GM18870 (cell line): ENCODE results near the gene CNDP1.

Source experiments
- ATAC-seq: cut with Tn5 transposase; IDR thresholded peaks from one replicate; pipeline ENCODE4 v1.9.1; 2021; ENCODE audit warnings: moderate library complexity; ENCODE audit not compliant: unreplicated experiment

The CNDP1 gene

DNA sequence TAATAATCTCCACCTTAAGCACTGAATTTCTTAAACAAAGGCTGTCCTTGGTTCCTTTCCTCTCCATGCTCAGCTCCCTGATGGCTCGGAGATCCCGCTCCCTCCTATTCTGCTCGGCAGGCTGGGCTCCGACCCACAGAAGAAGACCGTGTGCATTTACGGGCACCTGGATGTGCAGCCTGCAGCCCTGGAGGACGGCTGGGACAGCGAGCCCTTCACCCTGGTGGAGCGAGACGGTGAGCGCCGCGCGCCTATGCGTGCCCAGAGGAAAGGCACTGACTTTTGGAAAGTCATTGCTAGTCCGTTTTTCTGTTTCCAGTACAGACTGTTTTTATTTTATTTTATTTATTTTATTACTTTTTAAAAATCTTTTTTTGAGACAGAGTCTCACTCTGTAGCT is 28.5 kb upstream of the CNDP1 start:
- no peak for ATAC-seq

DNA sequence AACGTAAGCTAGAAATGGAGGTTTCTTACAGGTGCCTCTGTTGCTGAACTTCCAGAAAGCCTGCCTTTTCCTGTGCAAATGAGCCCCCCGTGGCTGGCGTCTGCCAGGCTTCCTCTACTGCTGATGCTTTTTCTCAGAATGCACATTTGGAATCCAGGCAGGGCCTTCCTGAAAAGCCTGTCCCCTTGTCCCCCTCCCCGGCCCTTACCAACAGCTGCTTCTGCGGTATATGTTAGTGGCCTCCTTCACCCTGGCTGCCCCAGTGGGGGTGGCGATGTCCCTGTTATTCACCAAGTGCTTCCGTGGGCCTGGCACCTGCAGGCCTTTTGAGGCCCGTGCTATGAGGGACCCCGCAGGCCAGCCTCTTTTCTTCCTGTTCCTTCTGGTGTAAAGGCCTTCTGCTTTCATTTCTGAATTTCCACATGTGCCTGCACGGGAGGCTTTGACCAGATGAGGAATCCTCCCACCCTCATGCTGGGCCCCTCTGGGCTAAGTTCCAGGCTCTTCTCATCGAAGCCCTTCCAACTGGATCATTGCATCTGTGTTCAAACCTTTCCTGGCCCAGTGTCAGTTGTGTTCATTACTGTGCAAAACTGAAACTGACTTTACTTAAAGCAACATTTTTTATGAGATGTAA is 27.7 kb upstream of the CNDP1 start:
- ATAC-seq, result no peak

DNA sequence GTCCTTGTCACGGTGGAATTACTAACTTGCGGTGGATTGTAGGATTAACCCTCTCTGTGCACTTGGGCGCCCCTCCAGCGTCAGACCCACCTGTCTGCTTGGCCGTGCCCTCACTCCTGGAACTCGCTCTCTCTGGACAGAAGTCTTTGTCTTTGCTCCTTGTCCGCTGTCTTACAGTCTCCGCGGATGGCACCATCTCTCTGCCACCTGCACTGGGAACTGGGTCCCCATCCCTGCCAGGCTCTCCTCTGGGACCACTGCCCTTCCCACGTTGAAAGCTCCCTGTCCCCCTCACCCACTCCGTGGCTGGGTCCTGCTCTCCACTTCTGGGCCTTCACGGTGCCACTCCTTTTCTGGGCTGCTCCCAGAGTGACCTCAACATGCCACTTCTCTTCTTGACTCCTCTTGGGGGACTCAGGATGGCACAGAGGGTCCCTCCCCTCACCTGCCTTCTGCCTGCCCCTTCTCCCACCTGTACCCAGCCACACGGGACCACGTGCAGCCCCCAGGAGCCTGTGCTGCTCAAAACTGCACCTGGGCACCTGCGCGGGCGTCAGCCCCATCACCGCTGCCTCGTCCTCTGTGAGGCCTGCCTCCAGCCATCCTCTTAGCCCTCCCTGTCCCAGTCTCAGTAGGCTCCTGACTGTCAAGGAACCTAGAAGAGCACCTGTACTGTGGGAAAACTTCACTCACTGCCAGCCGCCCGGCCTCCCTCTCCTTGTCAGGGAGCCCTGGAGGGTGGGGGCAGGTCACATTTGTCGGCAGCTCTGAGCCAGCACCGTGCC is 27.0 kb upstream of the CNDP1 start:
- ATAC-seq, result no peak

DNA sequence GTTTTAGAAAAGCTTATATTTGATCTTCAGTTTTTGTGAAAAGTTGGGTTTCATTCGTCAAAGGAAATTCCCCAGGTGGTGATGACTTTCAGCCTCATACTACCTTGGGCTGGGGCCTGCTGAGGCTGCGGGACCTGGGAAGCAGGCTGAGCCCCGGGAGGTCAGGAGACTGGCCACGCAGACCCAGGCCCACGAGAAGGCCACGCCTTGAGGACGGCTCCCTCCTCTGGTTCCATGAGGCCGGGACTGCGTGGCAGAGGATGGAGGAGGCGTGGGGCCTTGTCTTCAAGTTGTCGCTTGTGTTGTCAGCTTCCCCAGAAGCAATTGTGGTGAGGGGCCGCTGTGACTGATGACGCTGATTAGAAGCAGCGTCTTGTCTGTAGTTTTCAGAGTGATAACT is 26.4 kb upstream of the CNDP1 start:
- ATAC-seq, result no peak

DNA sequence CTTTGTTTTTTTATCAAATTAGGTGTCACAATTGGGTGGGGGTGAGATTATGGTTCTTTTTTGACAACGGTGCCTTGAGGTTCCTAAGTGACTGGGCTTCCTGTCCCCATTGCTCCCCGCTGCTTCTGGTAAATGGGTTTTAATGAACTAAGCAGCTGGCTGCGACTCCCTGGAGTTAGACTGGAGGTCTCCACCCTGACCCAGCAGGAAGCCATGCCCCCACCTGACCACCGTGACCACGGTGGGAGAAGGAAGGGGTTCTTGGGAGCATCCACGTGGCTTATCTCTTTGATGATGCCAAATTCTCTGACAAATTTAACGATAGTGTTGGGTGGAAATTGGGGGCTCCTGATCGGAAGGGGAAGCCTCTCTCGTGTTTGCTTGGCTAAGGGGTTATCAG is 25.9 kb upstream of the CNDP1 start:
- ATAC-seq, result no peak

DNA sequence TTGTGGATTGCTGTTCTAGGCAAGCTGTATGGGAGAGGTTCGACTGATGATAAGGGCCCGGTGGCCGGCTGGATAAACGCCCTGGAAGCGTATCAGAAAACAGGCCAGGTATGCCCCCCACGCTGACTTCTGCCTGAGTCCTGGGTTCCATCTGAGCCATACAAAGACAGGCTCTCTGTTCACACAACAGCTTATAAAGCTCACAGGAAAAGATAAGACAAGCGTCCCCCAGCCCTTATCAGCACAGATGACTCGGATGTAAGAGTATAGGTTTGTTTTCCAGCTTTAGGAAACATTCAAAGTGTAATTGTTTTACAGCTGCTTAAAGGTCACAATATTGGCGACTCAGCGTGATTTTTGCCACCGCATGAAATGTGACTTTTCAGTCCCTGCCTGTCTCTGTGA is 25.5 kb upstream of the CNDP1 start:
- no peak for ATAC-seq

DNA sequence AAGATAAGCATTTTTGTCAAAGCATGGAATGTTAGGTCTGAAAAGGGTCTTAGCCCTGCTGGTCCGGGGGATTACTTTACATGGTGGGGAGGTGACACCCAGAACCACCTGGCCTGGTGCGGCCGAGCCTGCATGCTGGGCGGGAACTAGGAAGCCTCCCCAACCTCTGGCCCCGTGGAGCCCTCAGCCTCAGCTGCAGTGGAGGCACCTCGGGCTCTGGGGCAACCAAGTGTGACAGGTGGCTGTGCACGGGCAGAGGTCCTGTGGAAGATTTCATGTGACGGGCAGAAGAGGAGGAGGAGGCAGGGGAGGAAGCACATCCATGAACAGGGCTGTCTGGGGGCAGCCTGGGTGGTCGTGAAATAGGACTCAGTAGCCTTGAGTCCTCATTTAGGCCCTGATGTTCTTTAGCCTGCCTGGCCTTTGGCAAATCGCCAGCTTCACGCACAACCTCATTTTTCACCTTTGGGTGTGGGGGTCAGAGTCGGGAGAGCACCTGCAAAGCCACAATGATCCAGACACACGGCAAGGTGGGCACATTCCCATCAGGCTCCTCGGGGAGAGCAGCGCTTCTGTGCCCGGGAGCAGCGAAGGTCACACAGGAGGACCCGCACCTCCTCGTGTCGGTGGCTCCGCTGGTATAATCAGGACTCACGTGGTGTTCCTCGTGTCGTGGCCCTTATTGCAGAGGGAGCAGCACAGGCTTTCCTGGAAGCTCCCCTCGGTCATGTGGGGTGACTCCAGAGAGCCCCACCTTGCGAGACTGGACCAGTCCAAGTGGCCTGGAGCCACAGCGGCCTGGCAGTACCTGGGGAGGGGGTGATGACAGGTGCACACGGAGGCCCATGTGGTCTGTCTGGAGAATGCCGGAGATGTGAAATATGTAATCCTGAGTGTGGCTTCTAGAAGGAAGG is 24.2 kb upstream of the CNDP1 start:
- ATAC-seq, result no peak

DNA sequence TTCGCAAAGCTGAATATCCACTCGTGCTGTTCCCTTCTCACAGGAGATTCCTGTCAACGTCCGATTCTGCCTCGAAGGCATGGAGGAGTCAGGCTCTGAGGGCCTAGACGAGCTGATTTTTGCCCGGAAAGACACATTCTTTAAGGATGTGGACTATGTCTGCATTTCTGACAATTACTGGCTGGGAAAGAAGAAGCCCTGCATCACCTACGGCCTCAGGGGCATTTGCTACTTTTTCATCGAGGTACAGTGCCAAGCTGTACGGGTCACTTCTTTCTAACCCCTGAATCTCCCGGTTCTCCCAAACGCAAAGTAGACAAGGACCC is 23.6 kb upstream of the CNDP1 start:
- no peak for ATAC-seq

DNA sequence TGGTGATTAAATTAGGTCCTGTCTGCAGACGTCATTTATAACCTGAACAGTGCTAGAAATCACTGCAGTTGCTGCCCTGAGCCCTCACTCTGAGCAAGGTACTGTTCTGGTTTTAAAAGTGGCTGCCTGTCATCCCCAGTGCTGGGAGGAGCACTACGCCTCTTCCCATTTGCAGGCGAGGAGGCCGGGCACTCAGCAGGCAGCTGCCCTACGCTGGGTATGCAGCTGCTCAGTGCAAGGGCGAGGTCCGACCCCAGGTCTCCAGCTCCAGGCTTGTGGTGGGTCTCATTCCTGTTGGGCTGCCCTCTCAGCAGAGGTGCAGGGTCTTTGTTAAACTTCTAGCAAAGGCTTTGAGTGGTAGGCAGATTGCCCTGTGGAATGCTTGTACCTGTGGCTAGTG is 22.5 kb upstream of the CNDP1 start:
- no peak for ATAC-seq

DNA sequence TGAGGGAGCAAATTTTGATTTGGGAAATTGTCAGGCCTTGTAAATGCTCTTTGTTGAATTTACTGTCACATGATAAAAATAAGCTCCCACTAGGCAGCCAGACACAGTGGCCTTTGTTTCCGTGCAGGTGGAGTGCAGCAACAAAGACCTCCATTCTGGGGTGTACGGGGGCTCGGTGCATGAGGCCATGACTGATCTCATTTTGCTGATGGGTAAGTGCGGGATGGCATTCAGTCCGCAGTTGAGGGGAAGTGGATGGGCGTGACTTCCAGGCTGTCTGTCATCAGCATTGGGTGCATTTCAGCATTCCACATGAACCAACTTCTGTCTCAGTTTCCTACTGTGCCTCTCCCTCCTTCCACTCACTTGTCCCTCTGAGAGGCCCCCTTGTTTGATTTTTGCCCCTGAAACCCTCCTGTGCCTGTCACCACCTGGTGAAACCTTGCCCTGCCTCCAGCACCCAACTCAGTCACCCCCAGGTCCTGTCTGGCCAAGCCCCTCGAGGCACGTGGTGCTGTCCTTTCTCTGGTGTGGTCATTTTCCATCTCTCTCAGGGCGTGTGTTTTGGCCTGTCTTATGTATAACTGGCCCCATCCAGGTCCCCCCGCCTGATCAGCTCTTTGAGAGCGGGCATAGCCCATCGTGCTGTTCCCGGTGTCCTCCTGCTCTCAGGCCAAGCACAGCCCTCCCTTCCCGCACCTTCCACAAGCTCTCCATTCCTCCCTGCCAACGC is 21.8 kb upstream of the CNDP1 start:
- no peak for ATAC-seq

DNA sequence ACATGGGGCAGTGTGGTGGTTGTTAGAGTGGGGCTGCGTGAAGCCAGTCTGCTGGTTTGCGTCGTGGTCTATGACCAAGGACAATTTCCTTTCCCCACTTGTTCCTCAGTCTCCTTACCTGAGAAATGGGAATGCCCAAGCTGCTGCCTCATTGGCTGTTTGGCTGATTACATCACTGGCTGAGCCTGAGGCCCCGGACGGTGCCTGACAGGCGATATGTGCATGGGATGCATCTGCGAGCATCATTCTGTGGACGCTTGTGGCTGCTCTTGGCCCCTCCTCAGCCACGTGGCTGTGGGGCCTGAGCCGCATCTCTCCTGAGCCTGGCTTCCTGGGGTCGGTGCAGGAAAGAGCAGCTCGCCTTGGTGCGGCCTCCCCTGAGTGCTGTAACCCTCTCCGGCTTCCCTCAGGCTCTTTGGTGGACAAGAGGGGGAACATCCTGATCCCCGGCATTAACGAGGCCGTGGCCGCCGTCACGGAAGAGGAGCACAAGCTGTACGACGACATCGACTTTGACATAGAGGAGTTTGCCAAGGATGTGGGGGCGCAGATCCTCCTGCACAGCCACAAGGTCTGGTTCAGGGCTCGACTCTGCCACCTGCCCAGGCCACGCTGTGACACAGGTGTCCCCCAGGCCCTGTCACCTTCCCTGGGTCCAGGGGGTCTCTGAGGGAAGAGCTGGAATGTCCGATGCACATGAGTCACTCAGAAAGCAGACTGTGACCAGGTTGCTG is 21.0 kb upstream of the CNDP1 start:
- no peak for ATAC-seq

DNA sequence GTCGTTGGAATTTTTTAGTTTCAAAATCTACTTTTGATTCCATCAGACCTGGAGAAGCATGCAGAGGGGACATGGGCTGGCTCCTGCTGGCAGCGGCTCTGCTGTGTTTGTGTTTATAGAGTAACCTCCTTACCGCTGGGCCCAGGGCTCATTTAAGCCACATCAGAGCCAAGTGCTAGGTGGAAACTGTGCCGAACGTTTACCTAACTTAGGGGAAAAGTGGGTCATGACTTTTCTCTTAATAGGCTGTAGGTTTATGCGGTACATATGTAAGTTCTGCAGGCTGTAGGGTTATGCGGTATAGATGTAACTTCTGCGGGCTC is 20.5 kb upstream of the CNDP1 start:
- ATAC-seq, result no peak

DNA sequence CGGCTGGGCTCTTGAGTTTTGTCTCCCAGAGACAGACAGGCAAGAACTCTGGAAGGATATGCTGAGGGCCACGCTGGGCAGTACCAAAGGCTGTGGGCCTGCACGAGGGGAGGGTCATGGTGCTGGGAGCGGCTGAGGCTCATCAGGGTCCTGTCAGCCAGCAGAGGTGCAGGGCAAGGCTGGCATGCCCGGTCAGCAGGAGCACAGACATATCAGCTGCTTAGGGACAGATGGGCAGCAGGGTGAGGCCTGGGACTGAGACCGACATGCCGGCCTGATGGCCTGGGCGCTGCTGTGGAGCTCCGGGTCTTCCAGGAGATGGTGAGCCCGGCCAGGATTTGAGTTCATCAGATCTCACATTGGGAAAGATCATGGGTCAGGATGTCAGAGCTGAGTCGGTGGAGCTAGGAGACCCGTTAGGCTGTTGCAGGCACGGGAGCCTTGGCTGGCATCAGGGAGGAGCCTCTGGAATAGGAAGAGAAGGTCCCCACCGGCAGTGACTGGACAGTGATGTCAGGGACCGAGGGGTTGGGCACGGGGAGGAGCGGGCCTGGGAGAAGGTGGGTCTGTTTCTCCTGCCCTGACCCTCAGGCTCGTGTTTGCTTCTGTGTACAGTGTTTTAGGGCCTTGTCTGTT is 19.3 kb upstream of the CNDP1 start:
- no peak for ATAC-seq

DNA sequence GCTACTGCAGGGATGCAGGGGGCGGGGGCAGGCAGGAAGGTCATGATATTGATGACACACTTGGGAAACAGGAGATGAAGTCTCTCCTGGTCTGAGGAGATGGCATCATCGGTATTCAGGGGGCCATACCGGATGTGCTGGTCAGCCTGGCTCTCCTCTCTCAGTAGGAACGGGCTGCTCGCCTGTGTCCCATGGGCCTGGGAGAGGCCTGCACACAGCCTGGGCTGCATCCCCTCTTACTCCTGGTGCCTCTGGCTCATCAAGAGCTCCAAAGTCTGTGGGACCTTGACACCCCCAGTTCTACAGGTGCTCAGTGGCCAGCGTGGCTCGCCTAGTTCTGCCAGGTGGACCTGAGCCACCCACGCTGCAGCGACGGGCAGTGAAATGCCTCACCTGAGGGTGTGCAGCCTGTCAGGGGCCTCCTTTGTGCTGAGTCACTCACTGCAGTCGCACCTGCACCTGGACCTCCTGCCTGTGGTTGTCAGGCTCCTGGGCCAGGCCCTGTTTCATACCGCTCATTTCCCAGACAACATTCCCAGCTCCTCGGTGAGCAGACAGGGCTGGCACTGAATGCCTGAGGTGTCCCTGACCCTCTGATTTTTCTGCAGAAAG is 18.6 kb upstream of the CNDP1 start:
- ATAC-seq, result no peak

DNA sequence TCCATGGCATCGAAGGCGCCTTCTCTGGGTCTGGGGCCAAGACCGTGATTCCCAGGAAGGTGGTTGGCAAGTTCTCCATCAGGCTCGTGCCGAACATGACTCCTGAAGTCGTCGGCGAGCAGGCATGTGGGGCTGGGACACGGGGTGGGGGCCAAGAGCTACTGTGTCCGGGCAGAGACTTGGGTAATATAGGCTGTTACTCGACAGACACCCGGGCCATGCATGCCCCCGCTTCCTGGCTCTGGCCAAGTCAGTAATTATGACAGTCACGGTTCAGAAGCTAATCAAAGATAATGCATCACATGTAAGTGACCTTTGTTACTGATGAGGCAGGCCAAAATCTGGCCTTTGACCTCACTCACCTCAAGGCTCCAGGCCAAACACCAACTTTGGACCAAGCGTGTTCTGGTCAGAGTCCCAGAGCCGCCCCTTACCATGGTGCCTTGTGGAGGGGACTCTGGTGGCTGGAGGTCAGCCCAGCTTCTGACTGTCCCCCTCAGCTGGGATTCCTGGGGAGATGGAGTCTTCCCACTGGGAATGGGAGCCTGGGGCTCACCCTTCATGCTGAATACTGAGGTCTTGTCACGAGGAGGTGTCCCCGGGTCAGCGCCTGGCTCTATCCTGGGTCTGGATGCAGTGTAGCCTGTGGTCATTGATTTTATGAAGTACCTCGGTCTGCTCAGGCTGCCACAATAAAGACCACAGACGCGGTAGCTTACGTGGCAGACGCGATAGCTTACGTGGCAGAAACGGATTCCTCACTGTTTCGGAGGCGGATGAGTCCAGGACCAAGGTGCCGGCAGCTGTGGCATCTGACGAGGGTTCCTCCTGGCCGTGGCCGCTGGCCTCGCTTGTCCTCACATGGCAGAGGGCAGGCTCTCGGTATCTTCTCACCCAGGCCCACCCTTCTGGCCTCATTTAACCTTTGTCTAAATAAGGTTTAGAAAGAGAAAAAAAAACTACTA is 17.7 kb upstream of the CNDP1 start:
- ATAC-seq, result no peak

DNA sequence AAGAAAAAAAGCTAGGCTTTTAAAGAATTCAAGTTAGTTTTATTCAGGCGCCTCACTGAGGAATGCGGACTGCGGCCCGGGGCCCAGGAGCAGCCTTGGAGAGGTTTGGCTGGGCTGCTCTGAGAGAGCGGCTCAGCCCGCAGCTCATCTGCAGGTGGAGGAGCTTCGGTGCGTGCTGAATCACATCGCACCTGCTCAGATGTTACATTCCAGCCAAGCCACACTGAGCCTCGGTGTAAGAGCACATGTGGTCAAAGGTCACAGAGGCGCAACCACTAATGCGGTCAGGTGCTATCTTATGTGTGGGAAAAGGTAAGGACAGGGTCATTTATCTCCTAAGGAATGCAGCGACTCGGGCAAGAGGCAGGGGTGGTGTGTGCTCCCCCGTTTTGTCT is 17.1 kb upstream of the CNDP1 start:
- no peak for ATAC-seq

DNA sequence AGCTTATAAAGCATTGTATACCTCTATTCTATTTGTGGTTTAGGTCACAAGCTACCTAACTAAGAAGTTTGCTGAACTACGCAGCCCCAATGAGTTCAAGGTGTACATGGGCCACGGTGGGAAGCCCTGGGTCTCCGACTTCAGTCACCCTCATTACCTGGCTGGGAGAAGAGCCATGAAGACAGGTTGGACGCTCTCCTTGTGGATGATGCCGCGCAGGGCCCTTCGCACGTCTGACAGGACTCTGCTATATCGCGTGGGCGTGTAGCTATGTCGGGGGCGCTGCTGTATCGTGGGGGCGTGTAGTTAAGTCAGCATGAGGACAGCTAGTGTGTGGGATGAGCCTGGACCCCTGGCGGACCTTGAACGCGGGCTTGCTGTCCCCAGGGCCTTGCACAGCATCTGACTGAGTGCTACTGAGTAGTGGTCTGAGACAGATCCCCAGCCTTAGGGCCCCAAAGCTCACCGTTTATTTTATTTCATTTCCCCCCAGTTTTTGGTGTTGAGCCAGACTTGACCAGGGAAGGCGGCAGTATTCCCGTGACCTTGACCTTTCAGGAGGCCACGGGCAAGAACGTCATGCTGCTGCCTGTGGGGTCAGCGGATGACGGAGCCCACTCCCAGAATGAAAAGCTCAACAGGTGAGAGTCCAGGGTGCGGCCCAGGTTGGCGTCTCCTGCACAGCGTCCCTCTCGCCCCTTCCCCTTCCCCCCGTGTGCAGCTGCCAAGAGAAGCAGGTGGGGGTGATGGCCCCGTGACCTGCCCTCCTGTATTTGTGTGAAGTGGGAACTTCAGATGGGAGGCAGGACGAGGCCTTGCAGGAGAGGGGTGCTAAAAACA is 15.6 kb upstream of the CNDP1 start:
- no peak for ATAC-seq
